ENCODE results near the gene RRP1.

The RRP1 gene, protein sequence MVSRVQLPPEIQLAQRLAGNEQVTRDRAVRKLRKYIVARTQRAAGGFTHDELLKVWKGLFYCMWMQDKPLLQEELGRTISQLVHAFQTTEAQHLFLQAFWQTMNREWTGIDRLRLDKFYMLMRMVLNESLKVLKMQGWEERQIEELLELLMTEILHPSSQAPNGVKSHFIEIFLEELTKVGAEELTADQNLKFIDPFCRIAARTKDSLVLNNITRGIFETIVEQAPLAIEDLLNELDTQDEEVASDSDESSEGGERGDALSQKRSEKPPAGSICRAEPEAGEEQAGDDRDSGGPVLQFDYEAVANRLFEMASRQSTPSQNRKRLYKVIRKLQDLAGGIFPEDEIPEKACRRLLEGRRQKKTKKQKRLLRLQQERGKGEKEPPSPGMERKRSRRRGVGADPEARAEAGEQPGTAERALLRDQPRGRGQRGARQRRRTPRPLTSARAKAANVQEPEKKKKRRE

DNA sequence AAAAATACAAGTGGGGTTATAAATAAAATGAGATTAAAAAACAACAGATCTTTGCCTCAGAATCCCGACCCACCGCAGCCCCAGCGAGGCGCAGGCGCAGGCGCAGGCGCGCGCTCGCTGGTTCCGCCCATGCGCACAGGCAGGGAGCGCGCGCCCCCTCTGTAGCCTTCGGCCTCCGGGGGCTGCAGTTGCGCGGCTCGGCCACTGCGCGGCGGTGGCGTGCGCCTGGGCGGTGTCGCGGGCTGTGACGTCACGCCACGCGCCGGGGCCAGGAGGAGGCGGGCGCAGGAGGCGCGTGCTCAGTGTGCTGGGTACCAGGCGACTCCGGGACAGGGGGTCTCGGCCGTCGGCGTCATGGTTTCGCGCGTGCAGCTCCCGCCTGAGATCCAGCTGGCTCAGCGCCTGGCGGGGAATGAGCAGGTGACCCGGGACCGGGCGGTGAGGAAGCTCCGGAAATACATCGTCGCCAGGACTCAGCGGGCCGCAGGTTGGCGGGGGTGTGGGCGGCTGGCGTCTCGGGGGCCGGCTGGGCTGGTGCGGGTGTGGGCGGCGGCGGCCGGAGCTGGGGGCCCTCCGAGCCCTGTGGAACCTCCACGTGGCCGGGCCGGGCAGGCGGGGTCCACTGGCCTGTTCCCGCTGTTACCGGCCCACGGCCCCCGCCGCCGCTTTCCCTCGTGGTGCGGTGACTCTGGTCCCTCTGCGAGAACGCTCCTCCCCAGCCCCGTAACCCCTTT lies at the start of gene RRP1:
RRP1 (plus strand) TSS at position 302 of the 734 bp plus-strand sequence; CDS start at position 355, 53 bp downstream.
- DNase-seq, result peak; percentile 71

DNA sequence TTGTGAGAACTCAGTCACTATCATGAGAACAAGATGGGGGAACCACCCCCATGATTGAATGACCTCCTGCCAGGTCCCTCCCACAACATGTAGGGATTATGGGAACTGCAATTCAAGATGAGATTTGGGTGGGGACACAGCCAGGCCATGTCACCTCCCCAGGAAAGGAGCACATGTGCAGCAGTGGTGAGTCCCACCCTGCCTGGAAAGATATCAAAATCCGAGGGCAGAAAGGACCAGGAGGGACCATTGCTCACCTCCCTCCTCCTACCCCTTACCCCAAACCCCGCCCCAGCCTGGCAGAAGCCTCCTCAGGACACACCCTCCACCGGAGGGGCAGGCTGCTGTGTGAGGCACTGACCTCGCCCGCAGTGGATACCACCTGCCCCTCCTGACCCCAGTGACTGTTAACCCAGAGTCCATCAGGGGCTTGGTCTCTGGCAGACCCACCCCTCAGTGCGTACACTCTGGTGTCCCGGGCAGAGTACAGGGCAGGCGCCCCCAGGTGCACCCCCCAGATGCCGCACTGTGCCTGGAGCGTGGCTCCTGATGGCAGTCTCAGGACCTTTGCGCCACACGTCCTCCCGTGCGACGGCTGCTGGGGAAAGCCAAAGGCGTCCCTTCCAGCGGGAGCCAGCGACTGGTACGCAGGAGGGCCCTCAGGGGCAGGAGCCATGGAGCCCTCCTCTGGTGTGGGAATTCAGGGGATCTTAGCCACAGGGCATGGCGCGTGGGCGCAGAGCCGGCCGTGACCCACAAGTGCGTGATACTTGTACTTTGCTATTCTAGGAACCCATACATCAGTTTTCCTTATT lies 49.5 kb upstream of the RRP1 start:
- DNase-seq, result no peak

DNA sequence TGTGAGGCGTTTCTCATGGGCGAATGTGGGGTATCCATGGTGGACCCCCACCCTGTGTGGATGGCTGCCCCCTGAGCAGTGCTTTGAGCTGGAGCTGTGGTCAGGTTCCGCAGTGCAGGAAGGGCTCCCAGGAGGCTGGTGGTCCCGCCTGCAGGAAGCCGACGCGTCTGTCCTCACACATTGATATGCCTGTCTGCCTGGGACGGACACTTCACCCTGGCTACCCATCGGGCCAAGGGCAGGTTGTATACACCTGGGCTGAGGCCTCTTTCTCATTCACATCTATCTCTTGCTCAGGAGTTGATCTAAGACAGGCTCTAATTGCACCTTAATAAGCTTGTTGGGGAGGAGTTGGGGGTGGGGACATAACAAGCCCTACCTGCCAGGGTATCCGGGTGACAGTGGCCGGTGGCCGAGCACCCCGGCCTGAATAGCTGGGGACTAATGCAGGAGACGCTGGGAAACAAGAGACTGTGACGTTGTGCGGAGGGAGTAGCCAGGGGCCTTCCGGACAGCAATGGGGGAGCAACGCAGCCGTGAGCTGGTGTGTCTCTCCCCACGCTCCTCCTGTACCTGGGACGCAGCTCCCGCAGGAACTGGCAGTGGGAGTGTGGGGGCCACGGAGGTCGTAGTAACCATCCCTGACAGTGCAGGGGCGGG lies 48.8 kb upstream of the RRP1 start:
- DNase-seq, result no peak

DNA sequence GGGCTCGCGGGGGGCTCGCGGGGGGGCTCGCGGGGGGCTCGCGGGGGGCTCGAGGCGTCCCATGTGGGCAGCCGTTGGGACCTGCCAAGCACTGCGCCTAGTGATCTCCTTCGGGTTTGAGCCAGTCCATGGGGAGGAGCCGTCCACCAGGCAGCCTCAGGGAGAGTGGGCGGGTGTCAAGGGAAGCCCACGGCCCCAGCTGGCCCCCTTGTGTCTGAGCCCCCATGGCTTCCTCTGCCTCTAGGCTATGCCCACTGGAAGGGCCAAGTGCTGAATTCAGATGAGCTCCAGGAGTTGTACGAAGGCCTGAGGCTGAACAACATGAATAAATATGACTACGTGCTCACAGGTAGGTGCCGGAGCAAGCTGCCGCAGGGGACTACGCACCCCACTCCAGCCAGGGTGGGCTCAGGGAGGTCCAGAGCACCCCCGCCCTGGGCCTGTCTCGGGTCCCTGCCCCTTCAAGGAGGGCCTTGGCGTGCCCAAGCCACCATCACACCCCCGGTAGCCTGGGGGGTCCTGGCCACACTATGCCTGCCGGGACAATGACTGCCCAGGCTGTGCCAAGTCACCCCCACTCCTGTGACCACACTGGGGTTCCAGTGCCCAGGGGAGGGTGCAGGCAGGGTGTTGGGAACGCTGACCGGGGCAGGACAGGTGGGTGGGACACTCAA lies 47.8 kb upstream of the RRP1 start:
- no peak for DNase-seq

DNA sequence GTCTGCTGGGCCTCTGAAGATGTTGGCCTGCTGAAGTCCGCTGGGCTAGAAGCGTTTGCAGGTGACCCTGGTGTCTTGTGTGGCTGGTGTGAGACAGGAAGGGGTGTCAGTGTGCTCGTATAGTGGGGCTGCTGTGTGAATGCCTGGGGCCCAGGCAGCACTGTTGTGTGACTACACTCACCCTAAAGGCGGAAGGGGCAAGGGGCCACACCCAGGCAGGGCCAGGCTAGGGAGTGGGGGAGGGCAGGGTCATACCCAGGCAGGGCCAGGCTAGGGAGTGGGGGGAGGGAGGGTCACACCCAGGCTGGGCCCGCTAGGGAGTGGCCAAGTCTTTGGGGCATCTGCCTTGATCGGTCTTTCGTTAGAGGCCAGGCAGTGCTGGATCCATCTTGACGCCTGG lies 45.4 kb upstream of the RRP1 start:
- DNase-seq, result no peak

GRCh38 chr21:43744725-43745124 lies 44.7 kb upstream of the RRP1 start:
- no peak for DNase-seq

GRCh38 chr21:43745772-43746517 lies 43.4 kb upstream of the RRP1 start:
- DNase-seq, result no peak

DNA sequence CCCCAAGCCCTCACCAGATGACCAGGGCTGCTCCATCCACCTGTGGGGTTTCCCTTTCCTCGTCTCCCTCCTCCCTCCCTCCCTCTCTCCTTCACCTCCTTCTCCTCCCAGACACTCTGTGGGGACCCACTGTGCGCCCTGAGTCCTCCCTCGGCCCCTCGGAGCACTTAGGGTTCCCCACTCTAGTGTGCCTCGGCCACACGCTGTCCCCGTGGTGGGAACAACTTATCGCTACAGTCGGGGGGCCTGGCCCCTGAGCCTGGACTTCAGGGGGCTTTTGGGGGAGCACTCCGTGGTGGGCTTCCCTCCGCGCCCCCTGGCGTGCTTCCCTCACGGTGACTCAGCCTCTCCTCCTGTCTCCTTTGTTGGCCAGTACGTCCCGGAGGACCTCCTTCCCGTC lies 40.8 kb upstream of the RRP1 start:
- DNase-seq, result no peak

- DNase-seq, result no peak
Measured at GRCh38 chr21:43749651-43750262, 39.6 kb upstream of the RRP1 start.

- DNase-seq, result no peak
Measured at GRCh38 chr21:43750339-43751033, 38.9 kb upstream of the RRP1 start.

- no peak for DNase-seq
Measured at GRCh38 chr21:43751955-43752591, 37.3 kb upstream of the RRP1 start.

DNA sequence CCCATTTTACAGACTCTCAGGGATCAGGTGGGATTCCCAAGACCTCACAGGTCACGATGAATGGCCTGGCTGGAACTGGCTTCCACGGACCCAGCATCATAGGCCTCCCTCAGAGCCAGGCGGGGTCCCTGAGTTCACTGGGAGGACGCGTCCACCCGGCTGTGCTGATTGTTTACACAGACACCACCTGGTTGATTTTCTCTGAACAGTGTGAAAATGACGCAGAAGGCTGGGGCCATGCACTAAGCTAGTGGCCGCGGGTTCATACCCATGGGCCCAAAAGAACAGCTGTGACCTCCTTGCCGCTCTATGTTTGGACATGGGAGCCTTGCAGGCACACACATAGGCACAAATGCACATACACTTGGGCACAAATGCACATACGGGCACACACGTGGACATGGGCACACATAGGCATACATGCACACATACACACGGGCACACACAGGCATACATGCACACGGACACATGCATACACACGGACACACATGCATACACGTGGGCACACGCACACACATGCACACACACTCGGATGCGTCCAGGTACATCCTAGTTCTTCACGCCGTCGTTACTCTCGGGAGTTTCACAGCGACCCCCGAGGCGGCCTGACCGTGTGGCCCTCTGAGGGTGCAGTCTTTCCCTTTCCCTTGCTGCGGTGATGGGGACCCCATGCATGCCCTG lies 36.5 kb upstream of the RRP1 start:
- DNase-seq, result no peak

- no peak for DNase-seq
Measured at GRCh38 chr21:43753439-43753799, 36.0 kb upstream of the RRP1 start.

DNA sequence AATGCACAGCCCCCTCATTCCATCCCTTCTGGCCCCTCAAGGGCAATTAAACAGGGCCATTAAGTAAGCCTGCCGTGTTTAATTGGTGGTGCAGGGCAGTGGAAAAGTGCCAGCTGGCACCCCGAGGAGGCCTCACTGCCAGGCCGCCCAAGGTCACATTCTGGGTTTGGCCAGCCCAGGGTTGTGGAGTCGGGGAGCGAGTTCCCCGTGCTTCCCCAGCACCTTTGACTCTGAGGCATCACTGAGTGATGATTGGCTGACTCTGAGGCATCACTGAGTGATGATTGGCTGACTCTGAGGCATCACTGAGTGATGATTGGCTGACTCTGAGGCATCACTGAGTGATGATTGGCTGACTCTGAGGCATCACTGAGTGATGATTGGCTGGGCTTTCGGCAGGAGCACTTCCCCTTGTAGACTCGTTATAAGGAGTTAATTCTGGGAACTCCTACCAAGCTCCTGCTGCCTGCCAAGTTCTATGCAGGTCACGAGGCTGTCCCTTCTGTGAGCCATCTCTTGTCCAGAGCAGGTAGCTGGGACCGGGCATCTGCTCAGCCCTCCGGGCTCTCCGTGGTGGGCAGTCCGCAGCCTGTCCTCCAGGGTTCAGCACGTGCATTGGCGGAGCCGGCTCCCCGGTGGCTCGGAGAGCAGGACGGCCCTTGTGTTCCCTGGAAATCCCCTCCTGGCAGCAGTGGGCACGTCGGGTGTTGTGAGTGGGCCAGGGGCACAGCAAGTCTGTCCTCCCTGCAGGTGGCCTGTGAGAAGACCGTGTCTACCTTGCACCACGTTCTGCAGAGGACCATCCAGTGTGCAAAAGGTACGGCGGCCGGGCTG lies 34.2 kb upstream of the RRP1 start:
- DNase-seq, result no peak

- DNase-seq, result no peak
Measured at GRCh38 chr21:43755820-43756594, 33.4 kb upstream of the RRP1 start.

- no peak for DNase-seq
Measured at GRCh38 chr21:43757601-43758000, 31.8 kb upstream of the RRP1 start.

- no peak for DNase-seq
Measured at GRCh38 chr21:43758111-43758641, 31.2 kb upstream of the RRP1 start.

Data from NCI-H1694 (cell line).